Effector memory CD4-positive, alpha-beta T cell (primary cell): Measurements from ENCODE around the gene NYNRIN.
"Not testable (repeated sequence)": the region's sequence is repeated elsewhere in the genome, so short reads cannot be mapped to it uniquely, and the experiment has no call there.

Experiments
- DNase-seq, 3 donors: peaks; one replicate each; pipeline ENCODE4 v3.0.0-alpha.2; 2020
- H3K27ac ChIP-seq: 2 replicates; pipeline ENCODE4 v1.7.0; 2013; ENCODE audit warnings: mild to moderate bottlenecking, low read length, moderate library complexity; ENCODE audit not compliant: insufficient read depth, poor library complexity, severe bottlenecking
- H3K27me3 ChIP-seq: replicated peaks from 2 replicates; pipeline ENCODE4 v1.7.0; 2013; ENCODE audit warnings: mild to moderate bottlenecking, low read length; ENCODE audit not compliant: insufficient read depth, control insufficient read depth, poor library complexity, severe bottlenecking
- H3K36me3 ChIP-seq: 2 replicates; pipeline ENCODE4 v1.7.0; 2013; ENCODE audit warnings: mild to moderate bottlenecking, low read length, moderate library complexity; ENCODE audit not compliant: control insufficient read depth, insufficient read depth
- H3K4me1 ChIP-seq: 2 replicates; pipeline ENCODE4 v1.7.0; 2013; ENCODE audit warnings: low read length, mild to moderate bottlenecking; ENCODE audit not compliant: control insufficient read depth, insufficient read depth, poor library complexity, severe bottlenecking
- H3K4me3 ChIP-seq: 2 replicates; pipeline ENCODE4 v1.7.0; 2013; ENCODE audit warnings: low read length, low read depth, mild to moderate bottlenecking; ENCODE audit not compliant: insufficient read depth, poor library complexity, severe bottlenecking
- H3K9me3 ChIP-seq: 2 replicates; pipeline ENCODE4 v1.7.0; 2013; ENCODE audit warnings: mild to moderate bottlenecking, low read length, moderate library complexity; ENCODE audit not compliant: control insufficient read depth

Gene NYNRIN

GRCh38 chr14:24438223-24439097, 39.7 kb downstream of the NYNRIN start:
- H3K27me3 ChIP-seq: no peaks in the 10 kb centered on the region
- H3K27ac ChIP-seq: no peak overlapping the region
- no peaks in the 10 kb centered on the region for H3K9me3 ChIP-seq
- H3K4me1 ChIP-seq: peaks cover 16% of the 10 kb centered on the region
- peaks cover 42% of the 10 kb centered on the region for H3K36me3 ChIP-seq
- DNase-seq: no peak
- H3K4me3 ChIP-seq: no peak overlapping the region

- peaks cover 16% of the 10 kb centered on the region for H3K4me1 ChIP-seq
- no peak overlapping the region for H3K27ac ChIP-seq
- H3K36me3 ChIP-seq: peaks cover 35% of the 10 kb centered on the region
Observed at GRCh38 chr14:24439257-24439656, 40.5 kb downstream of the NYNRIN start.

GRCh38 chr14:24439830-24440605, 41.2 kb downstream of the NYNRIN start:
- H3K4me3 ChIP-seq: no peak overlapping the region
- H3K9me3 ChIP-seq: no peaks in the 10 kb centered on the region
- peaks cover 16% of the 10 kb centered on the region for H3K4me1 ChIP-seq
- peaks cover 35% of the 10 kb centered on the region for H3K36me3 ChIP-seq
- no peak overlapping the region for H3K27ac ChIP-seq
- no peaks in the 10 kb centered on the region for H3K27me3 ChIP-seq
- no peak for DNase-seq

More at GRCh38 chr14:24439257-24439656, 40.5 kb downstream of the NYNRIN start:
- DNase-seq: no peak
- no peaks in the 10 kb centered on the region for H3K27me3 ChIP-seq
- no peak overlapping the region for H3K4me3 ChIP-seq
- H3K9me3 ChIP-seq: no peaks in the 10 kb centered on the region

DNA sequence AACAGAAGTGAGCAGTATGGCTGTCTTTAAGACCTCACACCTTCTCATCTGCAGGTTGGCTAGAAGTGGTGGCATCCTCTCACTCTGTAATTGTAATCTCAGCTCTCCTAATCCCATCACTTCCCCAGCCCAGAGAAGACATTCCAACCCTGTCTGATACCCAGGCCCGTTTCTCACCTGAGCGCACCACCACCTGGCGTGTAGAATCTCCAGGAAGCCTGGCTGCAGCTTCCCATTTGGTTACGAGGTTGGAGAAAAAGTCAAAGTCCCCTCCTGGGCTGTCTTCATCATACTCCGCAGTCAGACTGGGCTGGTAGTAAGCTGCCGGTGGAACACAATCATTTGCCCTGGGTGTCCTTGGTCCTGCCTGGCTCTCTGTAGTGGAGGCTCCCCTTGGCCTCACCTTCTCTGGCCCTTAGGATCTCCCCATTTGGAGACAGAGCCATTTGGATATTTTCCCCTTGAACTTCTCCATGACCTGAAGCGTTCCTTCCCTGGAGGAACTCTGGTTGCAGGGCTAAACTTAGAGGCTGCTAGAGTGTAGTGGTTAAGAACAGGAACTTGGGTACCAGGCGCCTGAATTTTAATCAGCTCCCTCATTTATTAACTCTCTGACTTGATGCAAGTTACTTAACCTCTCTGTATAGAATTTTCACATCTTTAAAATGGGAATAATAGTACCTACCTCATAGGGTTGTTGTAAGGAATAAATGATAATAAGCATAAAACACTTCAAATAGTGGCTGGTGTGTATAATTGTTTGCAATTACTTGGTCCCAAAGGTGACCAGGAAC, 42.0 kb downstream of the NYNRIN start:
- no peaks in the 10 kb centered on the region for H3K9me3 ChIP-seq
- H3K27ac ChIP-seq: no peak overlapping the region
- peaks cover 16% of the 10 kb centered on the region for H3K4me1 ChIP-seq
- H3K36me3 ChIP-seq: peaks cover 35% of the 10 kb centered on the region
- no peaks in the 10 kb centered on the region for H3K27me3 ChIP-seq
- no peak for DNase-seq
- no peak overlapping the region for H3K4me3 ChIP-seq

DNA sequence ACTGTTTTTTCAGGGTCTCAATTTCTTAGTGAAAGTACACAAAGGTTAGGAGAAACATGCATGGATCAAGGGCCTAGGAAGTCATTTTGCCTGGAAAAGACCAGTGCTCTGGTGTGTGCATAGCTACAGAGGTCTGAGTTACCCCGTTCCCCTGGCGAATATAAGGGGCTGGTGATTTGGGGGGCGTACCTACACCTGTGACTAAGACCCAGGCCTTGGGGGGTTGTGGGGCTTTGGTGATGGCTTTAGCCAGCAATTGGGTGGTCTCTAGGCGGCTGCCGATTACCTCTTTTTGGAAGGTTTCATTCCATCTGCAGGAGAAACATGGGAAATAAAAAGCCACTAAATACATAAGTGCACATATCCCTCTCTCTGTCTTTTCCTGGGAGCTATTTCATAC, 42.7 kb downstream of the NYNRIN start:
- peak overlapping the region; percentile 96 for H3K27ac ChIP-seq
- H3K4me1 ChIP-seq: peaks cover 16% of the 10 kb centered on the region

GRCh38 chr14:24441904-24442239, 43.1 kb downstream of the NYNRIN start:
- Histone ChIP-seq H3K27me3 (no peaks in the 10 kb centered on the region), H3K36me3 (peaks cover 27% of the 10 kb centered on the region), H3K4me1 (peaks cover 13% of the 10 kb centered on the region), H3K4me3 (peak overlapping the region; percentile 89), H3K27ac (peak overlapping the region; percentile 96), H3K9me3 (no peaks in the 10 kb centered on the region)
- DNase-seq: no peak

More for the DNA sequence above, 42.7 kb downstream of the NYNRIN start:
- H3K27me3 ChIP-seq: no peaks in the 10 kb centered on the region
- H3K4me3 ChIP-seq: peak overlapping the region; percentile 89
- H3K9me3 ChIP-seq: no peaks in the 10 kb centered on the region
- DNase-seq: no peak
- peaks cover 28% of the 10 kb centered on the region for H3K36me3 ChIP-seq

DNA sequence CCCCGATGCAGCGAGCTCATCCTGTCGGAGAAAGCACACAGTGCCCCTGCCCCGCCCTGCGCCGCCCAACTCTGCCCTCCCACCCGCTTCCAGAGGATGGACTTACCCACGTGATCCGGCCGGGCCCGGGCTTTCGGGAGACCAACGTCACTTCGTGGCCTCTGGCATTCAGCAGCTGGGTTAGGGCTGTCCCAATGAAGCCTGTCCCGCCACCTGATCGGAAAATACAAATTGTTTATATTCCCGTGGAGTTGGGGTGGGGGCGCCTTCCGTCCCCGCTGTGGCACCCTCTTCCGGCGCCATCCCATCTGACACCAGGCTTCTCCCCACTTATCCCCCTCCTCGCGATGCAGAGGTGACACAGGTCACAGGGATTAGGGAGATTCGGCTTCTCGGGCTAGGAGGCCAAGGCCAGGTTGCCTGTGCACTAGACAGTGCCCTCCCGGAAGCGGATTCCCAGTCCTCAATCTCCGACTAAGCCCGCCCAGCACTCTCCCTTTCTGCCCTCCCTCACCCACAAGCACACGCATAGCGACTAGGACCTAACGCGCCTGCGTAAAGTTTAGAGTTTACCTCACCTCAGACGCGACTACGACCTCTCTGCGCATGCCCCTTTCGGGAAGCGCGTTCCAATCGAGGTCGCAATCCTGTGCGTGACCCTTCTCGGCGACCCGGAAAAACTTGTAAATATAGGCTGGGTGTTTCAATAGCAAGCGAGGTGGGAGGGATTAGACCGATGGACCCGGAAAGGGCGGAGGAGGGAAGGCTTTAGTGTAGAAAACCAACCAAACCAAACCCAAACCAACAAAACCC, 43.6 kb downstream of the NYNRIN start, which contains the start of gene SDR39U1:
Gene SDR39U1, minus strand, starts transcription at position 537 of the 813 bp plus-strand sequence. Its CDS starts 7 bp downstream, at position 530.
- peaks cover 8% of the 10 kb centered on the region for H3K4me1 ChIP-seq
- H3K36me3 ChIP-seq: peaks cover 27% of the 10 kb centered on the region
- H3K4me3 ChIP-seq: peak within 1 kb of the TSS; percentile 89
- H3K27me3 ChIP-seq: no peaks in the 10 kb centered on the region
- peak within 1 kb of the TSS; percentile 96 for H3K27ac ChIP-seq
- DNase-seq: peak; percentile 94 to 96 (median 96)
- H3K9me3 ChIP-seq: no peaks in the 10 kb centered on the region

GRCh38 chr14:24443053-24443665, 44.4 kb downstream of the NYNRIN start:
- H3K4me1 ChIP-seq: peaks cover 5% of the 10 kb centered on the region
- no peaks in the 10 kb centered on the region for H3K27me3 ChIP-seq
- DNase-seq: no peak
- H3K4me3 ChIP-seq: peak overlapping the region; percentile 89
- no peaks in the 10 kb centered on the region for H3K9me3 ChIP-seq
- H3K27ac ChIP-seq: peak overlapping the region; percentile 96
- H3K36me3 ChIP-seq: peaks cover 25% of the 10 kb centered on the region

GRCh38 chr14:24450828-24451227, 52.0 kb downstream of the NYNRIN start:
- not testable (repeated sequence) for H3K9me3 ChIP-seq, H3K4me1 ChIP-seq, H3K27me3 ChIP-seq, H3K27ac ChIP-seq, H3K4me3 ChIP-seq, DNase-seq, H3K36me3 ChIP-seq
